ENCODE data around the gene ST3GAL3. TPM values are rescaled to one million over a fixed set of nuclear protein-coding genes. Genes with fewer than 3 reads are reported as not detected.

The ST3GAL3 gene
- total RNA-seq, 1 experiment from 2014 or later, result 8.6 TPM

DNA sequence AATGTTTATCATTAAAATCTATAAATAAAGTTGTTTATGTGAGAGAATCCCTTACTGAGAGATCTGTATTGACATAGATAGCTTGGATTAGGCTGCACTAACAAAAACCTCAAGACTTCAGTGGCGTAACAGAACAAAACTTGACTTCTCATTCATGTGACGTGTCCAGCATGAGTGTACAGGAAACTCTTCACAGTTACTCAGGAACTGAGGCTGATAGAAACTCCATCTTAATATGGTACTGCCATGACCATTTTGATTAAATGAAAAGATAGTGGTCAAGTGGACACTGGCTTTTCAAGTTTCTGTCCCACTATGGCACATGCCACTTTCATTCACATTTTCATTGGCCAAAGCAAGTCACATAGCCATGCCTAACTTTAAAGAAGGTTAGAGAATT, 3.7 kb downstream of the ST3GAL3 start:
- no peak overlapping the region for H3K27ac Mint-ChIP-seq
- H3K4me1 Mint-ChIP-seq, result peaks cover 12% of the 10 kb centered on the region
- CTCF ChIA-PET, result interaction anchor here (0.6 to 2.1 kb wide), 4 partner anchors 57 to 264 kb away, joined by 3 to 8 read pairs (median 4); no protein-coding TSS in a partner anchor
- TF ChIP-seq, protein P1, sequence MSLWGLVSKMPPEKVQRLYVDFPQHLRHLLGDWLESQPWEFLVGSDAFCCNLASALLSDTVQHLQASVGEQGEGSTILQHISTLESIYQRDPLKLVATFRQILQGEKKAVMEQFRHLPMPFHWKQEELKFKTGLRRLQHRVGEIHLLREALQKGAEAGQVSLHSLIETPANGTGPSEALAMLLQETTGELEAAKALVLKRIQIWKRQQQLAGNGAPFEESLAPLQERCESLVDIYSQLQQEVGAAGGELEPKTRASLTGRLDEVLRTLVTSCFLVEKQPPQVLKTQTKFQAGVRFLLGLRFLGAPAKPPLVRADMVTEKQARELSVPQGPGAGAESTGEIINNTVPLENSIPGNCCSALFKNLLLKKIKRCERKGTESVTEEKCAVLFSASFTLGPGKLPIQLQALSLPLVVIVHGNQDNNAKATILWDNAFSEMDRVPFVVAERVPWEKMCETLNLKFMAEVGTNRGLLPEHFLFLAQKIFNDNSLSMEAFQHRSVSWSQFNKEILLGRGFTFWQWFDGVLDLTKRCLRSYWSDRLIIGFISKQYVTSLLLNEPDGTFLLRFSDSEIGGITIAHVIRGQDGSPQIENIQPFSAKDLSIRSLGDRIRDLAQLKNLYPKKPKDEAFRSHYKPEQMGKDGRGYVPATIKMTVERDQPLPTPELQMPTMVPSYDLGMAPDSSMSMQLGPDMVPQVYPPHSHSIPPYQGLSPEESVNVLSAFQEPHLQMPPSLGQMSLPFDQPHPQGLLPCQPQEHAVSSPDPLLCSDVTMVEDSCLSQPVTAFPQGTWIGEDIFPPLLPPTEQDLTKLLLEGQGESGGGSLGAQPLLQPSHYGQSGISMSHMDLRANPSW (CRISPR knock-in tag; conservative IDR thresholded peaks at IDR 0.05; ENCODE audit: low read depth), result no peak
- TF ChIP-seq, protein P2, sequence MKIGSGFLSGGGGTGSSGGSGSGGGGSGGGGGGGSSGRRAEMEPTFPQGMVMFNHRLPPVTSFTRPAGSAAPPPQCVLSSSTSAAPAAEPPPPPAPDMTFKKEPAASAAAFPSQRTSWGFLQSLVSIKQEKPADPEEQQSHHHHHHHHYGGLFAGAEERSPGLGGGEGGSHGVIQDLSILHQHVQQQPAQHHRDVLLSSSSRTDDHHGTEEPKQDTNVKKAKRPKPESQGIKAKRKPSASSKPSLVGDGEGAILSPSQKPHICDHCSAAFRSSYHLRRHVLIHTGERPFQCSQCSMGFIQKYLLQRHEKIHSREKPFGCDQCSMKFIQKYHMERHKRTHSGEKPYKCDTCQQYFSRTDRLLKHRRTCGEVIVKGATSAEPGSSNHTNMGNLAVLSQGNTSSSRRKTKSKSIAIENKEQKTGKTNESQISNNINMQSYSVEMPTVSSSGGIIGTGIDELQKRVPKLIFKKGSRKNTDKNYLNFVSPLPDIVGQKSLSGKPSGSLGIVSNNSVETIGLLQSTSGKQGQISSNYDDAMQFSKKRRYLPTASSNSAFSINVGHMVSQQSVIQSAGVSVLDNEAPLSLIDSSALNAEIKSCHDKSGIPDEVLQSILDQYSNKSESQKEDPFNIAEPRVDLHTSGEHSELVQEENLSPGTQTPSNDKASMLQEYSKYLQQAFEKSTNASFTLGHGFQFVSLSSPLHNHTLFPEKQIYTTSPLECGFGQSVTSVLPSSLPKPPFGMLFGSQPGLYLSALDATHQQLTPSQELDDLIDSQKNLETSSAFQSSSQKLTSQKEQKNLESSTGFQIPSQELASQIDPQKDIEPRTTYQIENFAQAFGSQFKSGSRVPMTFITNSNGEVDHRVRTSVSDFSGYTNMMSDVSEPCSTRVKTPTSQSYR (CRISPR knock-in tag; IDR thresholded peaks at IDR 0.05), result no peak
- TF ChIP-seq ATF1 (CRISPR knock-in tag; IDR thresholded peaks at IDR 0.05) (no peak), JAZF1 (CRISPR knock-in tag; IDR thresholded peaks at IDR 0.05) (no peak)
- TF ChIP-seq, protein P3, sequence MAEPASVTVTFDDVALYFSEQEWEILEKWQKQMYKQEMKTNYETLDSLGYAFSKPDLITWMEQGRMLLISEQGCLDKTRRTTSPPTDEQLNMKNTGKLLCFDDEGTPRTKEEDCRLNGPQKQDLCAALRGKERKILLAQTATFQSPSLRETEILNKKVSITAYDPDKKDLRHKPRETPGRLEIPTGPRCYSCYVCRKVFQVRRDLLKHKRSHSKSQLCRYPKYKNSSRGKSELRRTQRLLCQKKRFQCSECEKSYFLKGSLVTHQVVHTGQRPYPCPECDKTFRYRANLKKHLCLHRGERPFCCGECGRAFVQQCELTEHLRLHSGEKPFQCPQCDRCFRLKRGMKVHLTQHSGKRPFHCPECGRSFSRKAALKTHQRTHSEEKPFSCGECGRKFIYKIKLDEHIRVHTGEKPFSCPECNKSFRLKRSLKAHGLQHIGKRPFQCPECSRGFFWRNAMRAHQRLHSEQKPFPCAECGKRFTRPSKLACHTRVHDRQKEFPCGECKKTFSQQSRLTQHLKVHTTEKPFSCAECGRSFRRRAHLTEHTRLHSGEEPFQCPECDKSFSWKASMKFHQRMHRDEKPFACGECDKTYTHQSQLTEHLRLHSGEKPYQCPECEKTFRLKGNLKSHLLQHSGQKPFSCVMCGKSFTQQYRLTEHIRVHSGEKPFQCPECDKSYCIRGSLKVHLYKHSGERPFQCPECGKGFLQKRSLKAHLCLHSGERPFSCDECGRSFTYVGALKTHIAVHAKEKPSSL (CRISPR knock-in tag; conservative IDR thresholded peaks at IDR 0.05), result no peak
- TF ChIP-seq, protein P4, sequence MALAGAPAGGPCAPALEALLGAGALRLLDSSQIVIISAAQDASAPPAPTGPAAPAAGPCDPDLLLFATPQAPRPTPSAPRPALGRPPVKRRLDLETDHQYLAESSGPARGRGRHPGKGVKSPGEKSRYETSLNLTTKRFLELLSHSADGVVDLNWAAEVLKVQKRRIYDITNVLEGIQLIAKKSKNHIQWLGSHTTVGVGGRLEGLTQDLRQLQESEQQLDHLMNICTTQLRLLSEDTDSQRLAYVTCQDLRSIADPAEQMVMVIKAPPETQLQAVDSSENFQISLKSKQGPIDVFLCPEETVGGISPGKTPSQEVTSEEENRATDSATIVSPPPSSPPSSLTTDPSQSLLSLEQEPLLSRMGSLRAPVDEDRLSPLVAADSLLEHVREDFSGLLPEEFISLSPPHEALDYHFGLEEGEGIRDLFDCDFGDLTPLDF (CRISPR knock-in tag; IDR thresholded peaks at IDR 0.05), result no peak
- H3K36me3 Mint-ChIP-seq, result no peaks in the 10 kb centered on the region
- no peak overlapping the region for H3K4me3 Mint-ChIP-seq
- DNase-seq (ENCODE audit: low spot score), result no peak
- no peaks in the 10 kb centered on the region for H3K27me3 Mint-ChIP-seq (ENCODE audit: low read depth)
- POLR2A ChIA-PET, result no interaction called here
- H3K9me3 Mint-ChIP-seq, result no peaks in the 10 kb centered on the region
- no peak for ATAC-seq

DNA sequence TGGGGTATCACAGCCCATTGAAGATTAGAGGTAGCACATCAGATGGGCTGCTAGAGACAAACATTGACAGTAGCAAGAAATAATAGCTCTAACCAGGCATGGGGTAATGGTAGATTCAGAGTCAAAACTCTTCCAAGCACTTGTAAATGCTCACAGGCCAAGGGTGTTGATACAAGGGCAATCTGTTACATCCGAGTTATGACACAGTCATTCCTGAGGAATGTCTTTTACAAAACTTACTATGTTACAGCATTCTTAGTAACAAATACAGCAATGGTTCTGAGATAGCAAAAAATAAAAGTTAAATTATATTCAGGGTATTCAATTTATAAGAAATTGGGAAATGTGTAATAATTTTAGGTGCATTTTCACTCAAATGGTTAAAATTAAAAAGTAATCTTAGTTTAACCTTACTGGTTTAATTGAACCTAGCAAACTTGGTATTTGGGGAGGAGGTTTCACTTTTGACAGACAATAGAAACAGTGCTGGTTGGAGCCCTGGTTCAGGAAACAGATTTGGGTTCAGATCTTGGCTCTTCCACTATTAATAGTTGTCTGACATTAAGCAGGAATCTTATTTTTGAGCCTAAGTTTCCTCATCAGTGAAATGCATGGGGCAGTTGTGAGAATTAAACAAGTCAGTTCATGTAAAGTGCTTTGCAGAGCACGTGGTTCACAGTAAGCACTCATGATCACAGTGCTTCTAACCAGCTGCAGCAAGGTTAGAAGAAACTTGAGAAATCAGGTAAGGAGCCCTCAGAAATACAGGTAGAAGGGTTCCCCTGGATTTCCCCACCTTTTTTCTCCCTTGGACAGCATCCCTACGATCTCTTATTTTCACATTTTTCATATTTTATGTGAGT, 4.4 kb downstream of the ST3GAL3 start:
- no peak overlapping the region for H3K27ac Mint-ChIP-seq
- peaks cover 6% of the 10 kb centered on the region for H3K4me1 Mint-ChIP-seq
- ATAC-seq (no peak), DNase-seq (ENCODE audit: low spot score) (no peak)
- ChIA-PET CTCF (interaction anchor here (0.6 to 2.0 kb wide), 3 partner anchors 51 to 264 kb away, joined by 3 to 8 read pairs (median 5); no protein-coding TSS in a partner anchor), POLR2A (no interaction called here)
- no peaks in the 10 kb centered on the region for H3K27me3 Mint-ChIP-seq (ENCODE audit: low read depth)
- no peaks in the 10 kb centered on the region for H3K9me3 Mint-ChIP-seq
- no peak overlapping the region for H3K4me3 Mint-ChIP-seq
- H3K36me3 Mint-ChIP-seq, result no peaks in the 10 kb centered on the region
- TF ChIP-seq ZNF317 (CRISPR knock-in tag; IDR thresholded peaks at IDR 0.05; ENCODE audit: borderline replicate concordance, low read depth) (no peak), TP53 (CRISPR knock-in tag; IDR thresholded peaks at IDR 0.05) (no peak), NR3C1 (CRISPR knock-in tag; conservative IDR thresholded peaks at IDR 0.05; ENCODE audit: low read depth) (no peak), CREM (CRISPR knock-in tag; IDR thresholded peaks at IDR 0.05) (no peak), ETV6 (CRISPR knock-in tag; IDR thresholded peaks at IDR 0.05) (no peak), FOXK1 (CRISPR knock-in tag; IDR thresholded peaks at IDR 0.05) (no peak), SOX15 (CRISPR knock-in tag; IDR thresholded peaks at IDR 0.05) (no peak), SP1 (CRISPR knock-in tag; conservative IDR thresholded peaks at IDR 0.05) (no peak), ATF1 (CRISPR knock-in tag; IDR thresholded peaks at IDR 0.05) (no peak)
- TF ChIP-seq, protein P5, sequence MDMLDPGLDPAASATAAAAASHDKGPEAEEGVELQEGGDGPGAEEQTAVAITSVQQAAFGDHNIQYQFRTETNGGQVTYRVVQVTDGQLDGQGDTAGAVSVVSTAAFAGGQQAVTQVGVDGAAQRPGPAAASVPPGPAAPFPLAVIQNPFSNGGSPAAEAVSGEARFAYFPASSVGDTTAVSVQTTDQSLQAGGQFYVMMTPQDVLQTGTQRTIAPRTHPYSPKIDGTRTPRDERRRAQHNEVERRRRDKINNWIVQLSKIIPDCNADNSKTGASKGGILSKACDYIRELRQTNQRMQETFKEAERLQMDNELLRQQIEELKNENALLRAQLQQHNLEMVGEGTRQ (CRISPR knock-in tag; IDR thresholded peaks at IDR 0.05), result no peak
- TF ChIP-seq, protein P6, sequence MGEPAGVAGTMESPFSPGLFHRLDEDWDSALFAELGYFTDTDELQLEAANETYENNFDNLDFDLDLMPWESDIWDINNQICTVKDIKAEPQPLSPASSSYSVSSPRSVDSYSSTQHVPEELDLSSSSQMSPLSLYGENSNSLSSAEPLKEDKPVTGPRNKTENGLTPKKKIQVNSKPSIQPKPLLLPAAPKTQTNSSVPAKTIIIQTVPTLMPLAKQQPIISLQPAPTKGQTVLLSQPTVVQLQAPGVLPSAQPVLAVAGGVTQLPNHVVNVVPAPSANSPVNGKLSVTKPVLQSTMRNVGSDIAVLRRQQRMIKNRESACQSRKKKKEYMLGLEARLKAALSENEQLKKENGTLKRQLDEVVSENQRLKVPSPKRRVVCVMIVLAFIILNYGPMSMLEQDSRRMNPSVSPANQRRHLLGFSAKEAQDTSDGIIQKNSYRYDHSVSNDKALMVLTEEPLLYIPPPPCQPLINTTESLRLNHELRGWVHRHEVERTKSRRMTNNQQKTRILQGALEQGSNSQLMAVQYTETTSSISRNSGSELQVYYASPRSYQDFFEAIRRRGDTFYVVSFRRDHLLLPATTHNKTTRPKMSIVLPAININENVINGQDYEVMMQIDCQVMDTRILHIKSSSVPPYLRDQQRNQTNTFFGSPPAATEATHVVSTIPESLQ (CRISPR knock-in tag; IDR thresholded peaks at IDR 0.05), result no peak
- TF ChIP-seq, protein P7, sequence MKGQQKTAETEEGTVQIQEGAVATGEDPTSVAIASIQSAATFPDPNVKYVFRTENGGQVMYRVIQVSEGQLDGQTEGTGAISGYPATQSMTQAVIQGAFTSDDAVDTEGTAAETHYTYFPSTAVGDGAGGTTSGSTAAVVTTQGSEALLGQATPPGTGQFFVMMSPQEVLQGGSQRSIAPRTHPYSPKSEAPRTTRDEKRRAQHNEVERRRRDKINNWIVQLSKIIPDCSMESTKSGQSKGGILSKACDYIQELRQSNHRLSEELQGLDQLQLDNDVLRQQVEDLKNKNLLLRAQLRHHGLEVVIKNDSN (CRISPR knock-in tag; IDR thresholded peaks at IDR 0.05), result no peak
- TF ChIP-seq, protein P8, sequence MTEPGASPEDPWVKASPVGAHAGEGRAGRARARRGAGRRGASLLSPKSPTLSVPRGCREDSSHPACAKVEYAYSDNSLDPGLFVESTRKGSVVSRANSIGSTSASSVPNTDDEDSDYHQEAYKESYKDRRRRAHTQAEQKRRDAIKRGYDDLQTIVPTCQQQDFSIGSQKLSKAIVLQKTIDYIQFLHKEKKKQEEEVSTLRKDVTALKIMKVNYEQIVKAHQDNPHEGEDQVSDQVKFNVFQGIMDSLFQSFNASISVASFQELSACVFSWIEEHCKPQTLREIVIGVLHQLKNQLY (CRISPR knock-in tag; IDR thresholded peaks at IDR 0.05), result no peak

All from WTC11 (cell line).